NB4 (cell line): ENCODE measurements around the gene ADSS1.

Source experiments
- MAX ChIP-seq: IDR thresholded peaks from 2 replicates; pipeline ENCODE4 v1.6.1; 2011; ENCODE audit warnings: low read depth, low read length
- POLR2A ChIP-seq: IDR thresholded peaks from 2 replicates; pipeline ENCODE4 v1.6.1; 2011; ENCODE audit warnings: mild to moderate bottlenecking; ENCODE audit not compliant: insufficient read length; ENCODE audit errors: extremely low read depth
- TF ChIP-seq, protein P1 (sequence below): IDR thresholded peaks from one replicate; pipeline ENCODE4 v1.5.1; 2012; ENCODE audit warnings: low read depth, low read length

- TF ChIP-seq, protein P1, sequence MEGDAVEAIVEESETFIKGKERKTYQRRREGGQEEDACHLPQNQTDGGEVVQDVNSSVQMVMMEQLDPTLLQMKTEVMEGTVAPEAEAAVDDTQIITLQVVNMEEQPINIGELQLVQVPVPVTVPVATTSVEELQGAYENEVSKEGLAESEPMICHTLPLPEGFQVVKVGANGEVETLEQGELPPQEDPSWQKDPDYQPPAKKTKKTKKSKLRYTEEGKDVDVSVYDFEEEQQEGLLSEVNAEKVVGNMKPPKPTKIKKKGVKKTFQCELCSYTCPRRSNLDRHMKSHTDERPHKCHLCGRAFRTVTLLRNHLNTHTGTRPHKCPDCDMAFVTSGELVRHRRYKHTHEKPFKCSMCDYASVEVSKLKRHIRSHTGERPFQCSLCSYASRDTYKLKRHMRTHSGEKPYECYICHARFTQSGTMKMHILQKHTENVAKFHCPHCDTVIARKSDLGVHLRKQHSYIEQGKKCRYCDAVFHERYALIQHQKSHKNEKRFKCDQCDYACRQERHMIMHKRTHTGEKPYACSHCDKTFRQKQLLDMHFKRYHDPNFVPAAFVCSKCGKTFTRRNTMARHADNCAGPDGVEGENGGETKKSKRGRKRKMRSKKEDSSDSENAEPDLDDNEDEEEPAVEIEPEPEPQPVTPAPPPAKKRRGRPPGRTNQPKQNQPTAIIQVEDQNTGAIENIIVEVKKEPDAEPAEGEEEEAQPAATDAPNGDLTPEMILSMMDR, result no peak
- TF ChIP-seq POLR2A, result no peak
- no peak for TF ChIP-seq MAX
Observed at GRCh38 chr14:104682107-104682593, 41.9 kb upstream of the ADSS1 start.
